ENCODE measurements around the gene S100P.

The S100P gene

GRCh38 chr4:6727081-6727942, 33.6 kb downstream of the S100P start:
- DNase-seq: peak; percentile 86 to 90

DNA sequence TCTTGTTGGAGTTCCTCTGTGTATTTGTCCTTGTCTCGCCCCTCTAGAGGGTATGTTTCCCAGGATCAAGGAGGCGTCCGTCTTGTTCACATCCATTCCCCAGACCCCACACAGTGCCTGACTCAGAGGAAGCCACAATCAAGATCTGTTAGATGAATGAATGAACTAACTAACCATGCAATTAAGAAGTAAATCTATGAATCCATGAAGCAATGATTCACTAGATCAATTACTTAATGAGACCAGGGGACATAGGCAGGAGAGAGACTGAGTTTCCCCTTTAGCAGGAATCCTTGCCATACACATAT, 34.2 kb downstream of the S100P start:
- no peak for DNase-seq

DNA sequence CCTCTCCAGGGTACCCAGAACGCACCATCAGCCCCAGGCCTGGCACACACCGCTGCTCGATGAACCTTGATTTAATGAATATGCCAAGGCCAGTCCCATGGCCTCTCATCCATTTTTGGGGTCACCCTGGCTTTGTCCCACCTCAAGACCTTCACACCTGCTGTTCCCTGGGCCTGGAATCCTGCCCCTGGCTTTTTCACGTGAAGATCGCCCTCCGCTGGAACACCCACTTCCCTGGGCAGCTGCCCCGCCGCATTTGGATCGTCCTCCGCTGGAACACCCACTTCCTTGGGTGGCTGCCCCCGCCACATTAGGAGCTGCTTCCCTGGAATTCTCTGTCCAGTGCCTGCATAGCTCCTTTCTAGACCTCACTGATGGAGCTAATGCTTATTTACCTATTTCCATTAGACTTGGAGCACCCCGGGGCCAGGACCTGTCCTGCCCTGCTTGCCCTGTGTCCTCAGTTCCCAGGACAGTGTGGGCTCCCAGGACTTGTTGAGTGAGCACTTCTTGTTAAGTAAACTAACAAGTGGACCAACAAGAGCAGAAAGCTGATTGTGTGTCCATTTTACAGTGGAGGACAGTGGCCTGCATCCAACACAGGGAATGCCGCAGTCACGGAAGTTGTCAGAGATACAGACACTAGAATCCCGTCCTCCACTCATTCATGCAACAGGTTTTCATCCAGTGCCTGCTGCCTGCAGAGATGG, 34.8 kb downstream of the S100P start:
- DNase-seq: no peak

DNA sequence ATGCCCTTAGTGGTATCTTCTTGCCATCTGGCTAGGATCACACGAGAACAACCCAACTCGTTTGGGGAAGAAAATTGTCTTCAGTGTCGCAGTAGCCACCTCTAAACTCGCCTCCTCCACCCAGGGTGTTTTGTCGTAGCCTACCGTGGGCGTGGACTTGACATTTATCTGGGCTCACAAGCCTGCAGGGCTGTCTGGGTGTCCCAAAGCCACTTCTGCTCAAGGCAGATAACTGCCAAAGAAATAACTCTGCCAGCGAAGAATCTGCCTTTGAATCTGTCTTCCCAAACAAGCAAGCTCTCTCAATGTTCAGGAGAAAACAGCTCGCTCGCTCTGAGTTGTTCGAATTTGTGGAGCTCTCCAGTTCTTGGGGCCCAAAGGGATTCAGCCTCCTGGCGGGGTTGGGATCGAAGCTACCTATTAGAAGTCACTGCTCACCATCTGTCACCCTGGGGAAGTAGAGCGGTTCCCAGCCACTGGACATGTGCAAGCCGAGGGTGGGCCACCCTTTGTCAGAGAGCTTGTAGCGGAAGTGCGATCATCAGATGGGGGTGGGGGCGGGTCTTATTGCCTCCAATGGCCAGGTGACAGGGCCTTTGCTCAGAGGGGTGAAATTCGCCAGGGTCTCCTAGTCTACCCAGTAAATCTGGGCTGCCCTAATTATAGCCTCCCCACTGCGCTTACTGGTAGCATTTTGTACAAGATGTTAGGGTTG, 37.1 kb downstream of the S100P start:
- DNase-seq: peak in 1 of 2 donors; percentile 17

DNA sequence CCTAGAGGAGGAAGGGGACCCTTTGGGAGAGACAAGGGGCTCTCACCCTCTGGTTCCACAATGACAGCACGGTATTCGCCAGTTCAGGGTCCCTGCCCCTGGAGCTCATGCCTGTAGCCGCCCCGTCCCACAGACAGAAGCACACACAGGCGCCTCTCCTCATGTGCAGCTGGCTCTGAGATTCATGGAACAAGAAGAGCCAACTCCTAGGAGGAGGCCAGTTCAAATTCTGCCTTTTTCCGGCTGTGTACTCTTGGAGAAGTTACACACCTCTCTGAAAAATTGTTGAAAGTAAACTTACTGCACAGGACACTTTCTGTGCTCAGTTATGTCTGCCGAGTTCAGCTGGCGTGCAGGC, 37.6 kb downstream of the S100P start:
- DNase-seq: no peak

GRCh38 chr4:6731780-6732179, 38.1 kb downstream of the S100P start:
- DNase-seq: no peak

GRCh38 chr4:6732441-6733357, 39.0 kb downstream of the S100P start:
- DNase-seq: peak; percentile 56 to 61

- DNase-seq: no peak
Observed at GRCh38 chr4:6733358-6734164, 39.9 kb downstream of the S100P start.

DNA sequence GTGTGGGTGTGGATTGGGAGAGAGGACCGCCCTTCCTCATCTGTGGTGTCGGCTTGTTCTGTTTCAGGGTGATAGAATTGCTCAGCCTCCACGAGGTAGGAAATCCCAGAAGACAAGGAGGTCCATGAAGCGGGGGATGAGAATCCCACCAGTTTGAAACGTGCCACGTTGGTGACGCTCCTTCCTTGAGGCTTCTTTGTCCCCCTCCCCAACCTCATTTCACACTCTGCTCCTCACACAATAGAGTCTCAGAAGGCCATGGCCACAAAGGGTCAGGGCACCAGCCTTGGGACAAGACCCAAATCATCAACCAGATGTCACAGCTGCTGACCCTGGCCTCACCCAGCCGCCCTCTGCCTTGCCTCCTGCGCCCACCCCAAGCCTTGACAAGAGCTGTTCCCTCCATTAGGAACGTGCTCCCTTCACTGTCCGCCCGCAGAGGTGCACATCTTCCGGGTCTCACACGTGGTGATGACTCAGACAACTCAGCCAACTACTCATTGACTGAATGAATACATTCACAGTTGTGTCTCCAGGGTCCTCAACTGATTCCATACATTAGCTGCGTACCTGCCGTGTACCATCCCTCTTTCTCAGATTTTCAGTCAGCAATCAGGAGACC, 40.6 kb downstream of the S100P start:
- no peak for DNase-seq

DNA sequence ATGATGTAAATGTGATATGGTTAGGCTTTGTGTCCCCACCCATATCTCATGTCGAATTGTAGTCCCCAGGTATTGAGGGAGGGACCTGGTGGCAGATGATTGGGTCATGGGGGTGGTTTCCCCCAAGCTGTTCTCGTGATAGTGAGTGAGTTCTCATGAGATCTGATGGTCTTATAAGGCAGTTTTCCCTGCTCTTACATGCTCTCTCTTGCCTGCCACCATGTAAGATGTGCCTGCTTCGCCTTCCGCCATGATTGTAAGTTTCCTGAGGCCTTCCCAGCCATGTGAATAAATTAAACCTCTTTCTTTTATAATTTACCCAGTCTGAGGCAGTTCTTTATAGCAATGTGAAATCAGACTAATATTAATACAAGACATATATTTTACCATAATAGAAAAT, 46.2 kb downstream of the S100P start:
- no peak for DNase-seq

GRCh38 chr4:6740347-6740746, 46.7 kb downstream of the S100P start:
- DNase-seq: no peak

- DNase-seq: no peak
Observed at GRCh38 chr4:6742507-6742906, 48.8 kb downstream of the S100P start.

- DNase-seq: no peak
Observed at GRCh38 chr4:6742989-6743388, 49.3 kb downstream of the S100P start.

All from hippocampal formation (tissue), 2 donors.